Stomach (tissue), 4 donors: ENCODE results near the gene RAVER2.

Experiments used
- EP300 ChIP-seq: sonication (generic); formaldehyde crosslinking; IDR thresholded peaks from one replicate; pipeline ENCODE4 v1.6.1; 2017; ENCODE audit warnings: antibody characterized with exemption
- POLR2A ChIP-seq, 4 donors: fragments of 450-650 bp; IDR thresholded peaks; one replicate each; pipeline ENCODE4 v1.6.1; 2016; ENCODE audit warnings: antibody characterized with exemption in 4 of 4, control low read depth in 2 of 4, mild to moderate bottlenecking in 1 of 4, moderate library complexity in 1 of 4
- TF ChIP-seq, protein P1 (sequence below), 7 experiments: fragments of 450-650 bp in 4 of 7; fragments of 200-600 bp in 3 of 7; sonication (generic) in 3 of 7; IDR thresholded peaks; one replicate each; pipeline ENCODE4 v1.5.1; 2016 to 2019; ENCODE audit warnings: antibody characterized with exemption in 7 of 7, control low read depth in 2 of 7, mild to moderate bottlenecking in 1 of 7

- TF ChIP-seq, protein P1, sequence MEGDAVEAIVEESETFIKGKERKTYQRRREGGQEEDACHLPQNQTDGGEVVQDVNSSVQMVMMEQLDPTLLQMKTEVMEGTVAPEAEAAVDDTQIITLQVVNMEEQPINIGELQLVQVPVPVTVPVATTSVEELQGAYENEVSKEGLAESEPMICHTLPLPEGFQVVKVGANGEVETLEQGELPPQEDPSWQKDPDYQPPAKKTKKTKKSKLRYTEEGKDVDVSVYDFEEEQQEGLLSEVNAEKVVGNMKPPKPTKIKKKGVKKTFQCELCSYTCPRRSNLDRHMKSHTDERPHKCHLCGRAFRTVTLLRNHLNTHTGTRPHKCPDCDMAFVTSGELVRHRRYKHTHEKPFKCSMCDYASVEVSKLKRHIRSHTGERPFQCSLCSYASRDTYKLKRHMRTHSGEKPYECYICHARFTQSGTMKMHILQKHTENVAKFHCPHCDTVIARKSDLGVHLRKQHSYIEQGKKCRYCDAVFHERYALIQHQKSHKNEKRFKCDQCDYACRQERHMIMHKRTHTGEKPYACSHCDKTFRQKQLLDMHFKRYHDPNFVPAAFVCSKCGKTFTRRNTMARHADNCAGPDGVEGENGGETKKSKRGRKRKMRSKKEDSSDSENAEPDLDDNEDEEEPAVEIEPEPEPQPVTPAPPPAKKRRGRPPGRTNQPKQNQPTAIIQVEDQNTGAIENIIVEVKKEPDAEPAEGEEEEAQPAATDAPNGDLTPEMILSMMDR (IDR thresholded peaks at IDR 0.05), result no peak
- TF ChIP-seq EP300 (no peak), POLR2A (IDR thresholded peaks at IDR 0.05) (no peak)
Observed at GRCh38 chr1:64881281-64881680, 136.4 kb downstream of the RAVER2 start.
